Mesendoderm (in vitro differentiated cells): Measurements from ENCODE around the gene CERS4. TPM values are rescaled to one million over a fixed set of nuclear protein-coding genes. Genes with fewer than 3 reads are reported as not detected.
A peak's percentile ranks its signal among the peaks of the same experiment; 100 is the strongest.

Experiments used
- DNase-seq: peaks from one replicate; pipeline ENCODE4 v3.0.0; 2013
- H2AK5ac ChIP-seq: 2 replicates; pipeline ENCODE4 v1.6.1; 2013; ENCODE audit warnings: low read length, inconsistent platforms
- H2BK120ac ChIP-seq: 2 replicates; pipeline ENCODE4 v1.6.1; 2013; ENCODE audit warnings: low read depth, mild to moderate bottlenecking, low read length, moderate library complexity, mixed read lengths
- H2BK15ac ChIP-seq: replicated peaks from 2 replicates; pipeline ENCODE4 v1.6.1; 2013; ENCODE audit warnings: low read depth, mild to moderate bottlenecking, moderate library complexity
- H2BK5ac ChIP-seq: 2 replicates; pipeline ENCODE4 v1.6.1; 2013; ENCODE audit warnings: low read length, inconsistent platforms
- H3K18ac ChIP-seq: 2 replicates; pipeline ENCODE4 v1.6.1; 2013; ENCODE audit warnings: mild to moderate bottlenecking, low read length, mixed read lengths
- H3K23ac ChIP-seq: one replicate; pipeline ENCODE4 v1.6.1; 2013; ENCODE audit warnings: low read length
- H3K27ac ChIP-seq: 2 replicates; pipeline ENCODE4 v1.5.1; 2013; ENCODE audit warnings: low read depth, mild to moderate bottlenecking, inconsistent platforms, low read length, moderate library complexity
- H3K27me3 ChIP-seq: 2 replicates; pipeline ENCODE4 v1.6.1; 2013; ENCODE audit warnings: low read length, control low read depth, mild to moderate bottlenecking, inconsistent platforms; ENCODE audit not compliant: insufficient read depth, poor library complexity
- H3K36me3 ChIP-seq: 2 replicates; pipeline ENCODE4 v1.6.1; 2013; ENCODE audit warnings: low read length, inconsistent platforms; ENCODE audit not compliant: control insufficient read depth, insufficient read depth
- H3K4ac ChIP-seq: one replicate; pipeline ENCODE4 v1.6.1; 2013; ENCODE audit warnings: low read depth, mild to moderate bottlenecking, low read length, moderate library complexity
- H3K4me1 ChIP-seq: 2 replicates; pipeline ENCODE4 v1.6.1; 2013; ENCODE audit warnings: low read depth, low read length, inconsistent platforms; ENCODE audit not compliant: control insufficient read depth
- H3K4me2 ChIP-seq: 2 replicates; pipeline ENCODE4 v1.6.1; 2013; ENCODE audit warnings: low read length
- H3K4me3 ChIP-seq: 2 replicates; pipeline ENCODE4 v1.5.1; 2013; ENCODE audit warnings: mild to moderate bottlenecking, low read length
- H3K56ac ChIP-seq: one replicate; pipeline ENCODE4 v1.6.1; 2013; ENCODE audit warnings: low read length
- H3K79me1 ChIP-seq: 2 replicates; pipeline ENCODE4 v1.6.1; 2013; ENCODE audit warnings: low read length, inconsistent platforms
- H3K79me2 ChIP-seq: 2 replicates; pipeline ENCODE4 v1.6.1; 2013; ENCODE audit warnings: mild to moderate bottlenecking, low read length; ENCODE audit not compliant: control insufficient read depth, insufficient read depth
- H3K9ac ChIP-seq: 2 replicates; pipeline ENCODE4 v1.6.1; 2013; ENCODE audit warnings: low read length, inconsistent platforms
- H4K5ac ChIP-seq: one replicate; pipeline ENCODE4 v1.6.1; 2013; ENCODE audit warnings: low read length
- H4K8ac ChIP-seq: one replicate; pipeline ENCODE4 v1.6.1; 2013; ENCODE audit warnings: low read depth, mild to moderate bottlenecking, control low read depth, low read length, moderate library complexity
- WGBS: extraction: QIAGEN DNeasy Blood & Tissue Kit; methylation state at CpG from one replicate; pipeline ENCODE4 v1.1.7; 2013; ENCODE audit warnings: low lambda C conversion rate, missing lambda C conversion rate; ENCODE audit not compliant: insufficient coverage; ENCODE audit errors: extremely low coverage; 5-methylcytosine and 5-hydroxymethylcytosine counted together
- polyA plus RNA-seq, 2 experiments: library from polyadenylated mRNA; stranded (reverse); fragments of 200-250 nt; gene quantifications; one replicate each; pipeline ENCODE4 v1.2.3, GENCODE V29; 2013

CERS4 gene, protein sequence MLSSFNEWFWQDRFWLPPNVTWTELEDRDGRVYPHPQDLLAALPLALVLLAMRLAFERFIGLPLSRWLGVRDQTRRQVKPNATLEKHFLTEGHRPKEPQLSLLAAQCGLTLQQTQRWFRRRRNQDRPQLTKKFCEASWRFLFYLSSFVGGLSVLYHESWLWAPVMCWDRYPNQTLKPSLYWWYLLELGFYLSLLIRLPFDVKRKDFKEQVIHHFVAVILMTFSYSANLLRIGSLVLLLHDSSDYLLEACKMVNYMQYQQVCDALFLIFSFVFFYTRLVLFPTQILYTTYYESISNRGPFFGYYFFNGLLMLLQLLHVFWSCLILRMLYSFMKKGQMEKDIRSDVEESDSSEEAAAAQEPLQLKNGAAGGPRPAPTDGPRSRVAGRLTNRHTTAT
- 47.9 TPM for polyA plus RNA-seq (2013, experiment 1 of 2)
- 48.6 TPM for polyA plus RNA-seq (2013, experiment 2 of 2)

GRCh38 chr19:8208922-8209461, at the start of gene CERS4:
TSS of gene CERS4 (plus strand) at chr19:8209370. CDS start at chr19:8251077, 41,707 bp downstream.
- peaks cover 15% of the 10 kb centered on the region for H3K79me1 ChIP-seq
- peak within 1 kb of the TSS; percentile 100 for H3K4ac ChIP-seq
- peak within 1 kb of the TSS; percentile 86 for H2BK15ac ChIP-seq
- peak within 1 kb of the TSS; percentile 99 for H2BK120ac ChIP-seq
- peak within 1 kb of the TSS; percentile 85 for H3K4me3 ChIP-seq
- peak; percentile 95 for DNase-seq
- H3K4me1 ChIP-seq = peaks cover 7% of the 10 kb centered on the region
- peak within 1 kb of the TSS; percentile 98 for H3K56ac ChIP-seq
- no peaks in the 10 kb centered on the region for H3K36me3 ChIP-seq
- H2AK5ac ChIP-seq = peak within 1 kb of the TSS; percentile 95
- peak within 1 kb of the TSS; percentile 98 for H3K9ac ChIP-seq
- H4K8ac ChIP-seq = peak within 1 kb of the TSS; percentile 70
- peaks cover 37% of the 10 kb centered on the region for H3K79me2 ChIP-seq
- no peak within 1 kb of the TSS for H4K5ac ChIP-seq
- H3K18ac ChIP-seq = peak within 1 kb of the TSS; percentile 100
- peak within 1 kb of the TSS; percentile 94 for H3K23ac ChIP-seq
- H3K27me3 ChIP-seq = no peaks in the 10 kb centered on the region
- H2BK5ac ChIP-seq = peak within 1 kb of the TSS; percentile 91
- H3K27ac ChIP-seq = peak within 1 kb of the TSS; percentile 97
- WGBS = no CpG with 5 or more reads among the region's 60 CpGs
- H3K4me2 ChIP-seq = peak within 1 kb of the TSS; percentile 63

- Histone ChIP-seq H3K4me2 (no peak overlapping the region), H2BK15ac (no peak overlapping the region), H3K18ac (no peak overlapping the region), H3K56ac (peak overlapping the region; percentile 10), H3K9ac (no peak overlapping the region), H3K27me3 (no peaks in the 10 kb centered on the region), H2BK5ac (no peak overlapping the region), H4K8ac (no peak overlapping the region), H2BK120ac (no peak overlapping the region), H2AK5ac (no peak overlapping the region), H3K79me1 (no peaks in the 10 kb centered on the region), H3K4ac (peak overlapping the region; percentile 63), H3K4me1 (no peaks in the 10 kb centered on the region), H3K79me2 (no peaks in the 10 kb centered on the region), H3K23ac (no peak overlapping the region), H3K4me3 (no peak overlapping the region), H4K5ac (no peak overlapping the region), H3K27ac (no peak overlapping the region), H3K36me3 (no peaks in the 10 kb centered on the region)
- DNase-seq = peak; percentile 75
- WGBS = no CpG with 5 or more reads among the region's 12 CpGs
Measured at GRCh38 chr19:8161135-8161646, 48.0 kb upstream of the CERS4 start.

- Histone ChIP-seq H3K27ac (no peak overlapping the region), H3K79me1 (no peaks in the 10 kb centered on the region), H2BK15ac (no peak overlapping the region), H2BK120ac (no peak overlapping the region), H4K8ac (no peak overlapping the region), H3K36me3 (no peaks in the 10 kb centered on the region), H3K23ac (no peak overlapping the region), H3K9ac (no peak overlapping the region), H2AK5ac (no peak overlapping the region), H3K4me2 (no peak overlapping the region), H3K27me3 (no peaks in the 10 kb centered on the region), H3K4me3 (no peak overlapping the region), H3K79me2 (no peaks in the 10 kb centered on the region), H4K5ac (no peak overlapping the region), H2BK5ac (no peak overlapping the region), H3K56ac (no peak overlapping the region), H3K4me1 (no peaks in the 10 kb centered on the region), H3K18ac (peak overlapping the region; percentile 47), H3K4ac (no peak overlapping the region)
- DNase-seq = peak; percentile 83
- WGBS = no CpG with 5 or more reads among the region's 7 CpGs
Measured at GRCh38 chr19:8163759-8164158, 45.4 kb upstream of the CERS4 start.

DNA sequence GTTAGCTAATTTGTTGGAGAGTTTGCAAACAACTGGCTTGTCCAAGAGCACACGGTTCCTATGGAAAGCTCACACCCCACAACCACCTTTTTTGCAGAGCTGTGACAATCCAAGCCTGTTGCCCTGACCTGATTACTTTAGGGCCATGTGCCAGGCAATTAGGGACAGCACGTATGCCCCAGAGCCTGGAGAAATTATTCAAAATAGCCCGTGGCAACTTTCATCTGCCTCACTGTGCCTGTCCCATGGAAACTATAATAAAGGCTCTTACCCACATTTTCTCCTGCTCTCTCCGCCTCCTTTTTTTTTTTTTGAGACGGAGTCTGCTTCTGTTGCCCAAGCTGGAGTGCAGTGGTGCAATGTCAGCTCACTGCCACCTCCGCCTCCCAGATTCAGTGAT, 41.2 kb upstream of the CERS4 start:
- H3K27ac ChIP-seq = no peak overlapping the region
- H3K4me3 ChIP-seq = no peak overlapping the region
- H3K4me2 ChIP-seq = no peak overlapping the region
- H2AK5ac ChIP-seq = no peak overlapping the region
- DNase-seq = no peak
- H4K5ac ChIP-seq = no peak overlapping the region
- H3K36me3 ChIP-seq = no peaks in the 10 kb centered on the region
- no CpG with 5 or more reads among the region's 6 CpGs for WGBS
- no peaks in the 10 kb centered on the region for H3K79me2 ChIP-seq
- no peak overlapping the region for H2BK15ac ChIP-seq
- no peak overlapping the region for H3K4ac ChIP-seq
- no peak overlapping the region for H2BK5ac ChIP-seq
- H3K79me1 ChIP-seq = no peaks in the 10 kb centered on the region
- peak overlapping the region; percentile 11 for H3K56ac ChIP-seq
- no peak overlapping the region for H3K9ac ChIP-seq
- no peaks in the 10 kb centered on the region for H3K27me3 ChIP-seq
- H4K8ac ChIP-seq = no peak overlapping the region
- H3K18ac ChIP-seq = peak overlapping the region; percentile 16
- H2BK120ac ChIP-seq = no peak overlapping the region
- H3K23ac ChIP-seq = no peak overlapping the region
- no peaks in the 10 kb centered on the region for H3K4me1 ChIP-seq

GRCh38 chr19:8168537-8168936, 40.6 kb upstream of the CERS4 start:
- no peaks in the 10 kb centered on the region for H3K79me2 ChIP-seq
- H3K4me3 ChIP-seq = no peak overlapping the region
- no peak overlapping the region for H4K5ac ChIP-seq
- H3K27me3 ChIP-seq = no peaks in the 10 kb centered on the region
- H3K36me3 ChIP-seq = no peaks in the 10 kb centered on the region
- H3K4me2 ChIP-seq = no peak overlapping the region
- H3K79me1 ChIP-seq = no peaks in the 10 kb centered on the region
- H4K8ac ChIP-seq = no peak overlapping the region
- no peak overlapping the region for H2BK15ac ChIP-seq
- no CpG with 5 or more reads among the region's 7 CpGs for WGBS
- H3K18ac ChIP-seq = no peak overlapping the region
- no peak for DNase-seq
- no peak overlapping the region for H2AK5ac ChIP-seq
- no peak overlapping the region for H3K56ac ChIP-seq
- H3K27ac ChIP-seq = no peak overlapping the region
- no peak overlapping the region for H3K23ac ChIP-seq
- no peaks in the 10 kb centered on the region for H3K4me1 ChIP-seq
- H3K9ac ChIP-seq = no peak overlapping the region
- no peak overlapping the region for H2BK120ac ChIP-seq
- H2BK5ac ChIP-seq = no peak overlapping the region
- H3K4ac ChIP-seq = no peak overlapping the region
